HL-60/S4 treated with retinoic acid at 250 ng/mL for 4 days and 3 days (cell line): ENCODE measurements around the gene SFTPB.
"Not testable (repeated sequence)": the region's sequence is repeated elsewhere in the genome, so short reads cannot be mapped to it uniquely, and the experiment has no call there.

Experiments used
- in situ Hi-C: fragments of 300-500 bp; cut with MboI; formaldehyde crosslinking; loops from 2 replicates; pipeline ENCODE4 v1.7.0; 2022; ENCODE audit warnings: low sequenced_read_pairs

SFTPB gene

GRCh38 chr2:85668009-85668856 is at the start of gene SFTPB:
Gene SFTPB (minus strand): TSS chr2:85668199. CDS start chr2:85668183, 16 bp downstream.
- in situ Hi-C loops, result no loop called here

- in situ Hi-C loops, result no loop called here
Measured at GRCh38 chr2:85717308-85718008, 49.5 kb upstream of the SFTPB start.

GRCh38 chr2:85716346-85716914 is 48.4 kb upstream of the SFTPB start:
- in situ Hi-C loops, result no loop called here

GRCh38 chr2:85714841-85715240 is 46.8 kb upstream of the SFTPB start:
- in situ Hi-C loops, result no loop called here

- in situ Hi-C loops, result not testable (repeated sequence)
Measured at GRCh38 chr2:85714421-85714820, 46.4 kb upstream of the SFTPB start.

- in situ Hi-C loops, result no loop called here
Measured at GRCh38 chr2:85713836-85714235, 45.8 kb upstream of the SFTPB start.

GRCh38 chr2:85712849-85713612 is 45.0 kb upstream of the SFTPB start:
- in situ Hi-C loops, result no loop called here

GRCh38 chr2:85712336-85712735 is 44.3 kb upstream of the SFTPB start:
- in situ Hi-C loops, result no loop called here

- in situ Hi-C loops, result no loop called here
Measured at GRCh38 chr2:85711578-85712060, 43.6 kb upstream of the SFTPB start.

- in situ Hi-C loops, result no loop called here
Measured at GRCh38 chr2:85710687-85711577, 42.9 kb upstream of the SFTPB start.

- in situ Hi-C loops, result no loop called here
Measured at GRCh38 chr2:85709401-85709811, 41.4 kb upstream of the SFTPB start.

- in situ Hi-C loops, result no loop called here
Measured at GRCh38 chr2:85708641-85709040, 40.6 kb upstream of the SFTPB start.

GRCh38 chr2:85707304-85707703 is 39.3 kb upstream of the SFTPB start:
- in situ Hi-C loops, result no loop called here

- in situ Hi-C loops, result no loop called here
Measured at GRCh38 chr2:85706599-85707296, 38.7 kb upstream of the SFTPB start.

GRCh38 chr2:85706063-85706462 is 38.1 kb upstream of the SFTPB start:
- in situ Hi-C loops, result no loop called here

- in situ Hi-C loops, result no loop called here
Measured at GRCh38 chr2:85705680-85706039, 37.7 kb upstream of the SFTPB start.

GRCh38 chr2:85704800-85705679 is 37.0 kb upstream of the SFTPB start:
- in situ Hi-C loops, result no loop called here

- in situ Hi-C loops, result no loop called here
Measured at GRCh38 chr2:85704038-85704437, 36.0 kb upstream of the SFTPB start.
